Hindlimb muscle (tissue), 1 donor: Measurements from ENCODE around the gene DHX8. TPM values are rescaled to one million over a fixed set of nuclear protein-coding genes. Genes with fewer than 3 reads are reported as not detected.

Experiments used
- polyA plus RNA-seq: library from polyadenylated mRNA; unstranded; fragments of 120-200 nt; gene quantifications from one replicate; pipeline ENCODE4 v1.2.1, GENCODE V29; 2013; ENCODE audit not compliant: insufficient read length

Gene DHX8
- polyA plus RNA-seq, 1 donor, result 27.0 TPM

Other genes with a start within 250 kb of the DHX8 start
- gene RNU2-1, start 250.0 kb upstream of the DHX8 start, polyA plus RNA-seq, result 2.1 TPM
- 10.7 TPM for gene ARL4D, start 85.0 kb upstream of the DHX8 start, polyA plus RNA-seq
- 4.3 TPM for gene ETV4, start 62.4 kb downstream of the DHX8 start, polyA plus RNA-seq
- gene MEOX1, start 177.9 kb downstream of the DHX8 start, polyA plus RNA-seq, result 10.1 TPM